Right lobe of liver (tissue), 6 donors: Measurements from ENCODE around the gene DLGAP4. TPM values are rescaled to one million over a fixed set of nuclear protein-coding genes. Genes with fewer than 3 reads are reported as not detected.

Experiments used
- ATAC-seq, 4 donors: fragments of 200-7000 bp; cut with Tn5 transposase; one replicate each; pipeline ENCODE4 v1.9.1; 2020; ENCODE audit warnings: mild to moderate bottlenecking in 4 of 4, moderate library complexity in 4 of 4
- DNase-seq, 3 donors: peaks; one replicate each; pipeline ENCODE4 v3.0.0-alpha.2; 2020
- H3K27ac ChIP-seq, 3 donors: fragments of 200-600 bp; one replicate each; pipeline ENCODE4 v1.8.0; 2022
- H3K27me3 ChIP-seq, 2 donors: fragments of 200-600 bp; one replicate each; pipeline ENCODE4 v1.8.0; 2022
- H3K36me3 ChIP-seq, 4 donors: fragments of 200-600 bp; sonication (generic) in 1 of 4; one replicate each; pipeline versions ENCODE4 v1.5.1 to v1.8.0; 2017 to 2022; ENCODE audit warnings: control low read depth in 1 of 4
- H3K4me1 ChIP-seq, 4 donors: fragments of 200-600 bp; sonication (generic) in 1 of 4; one replicate each; pipeline versions ENCODE4 v1.5.1 to v1.8.0; 2017 to 2022; ENCODE audit warnings: control low read depth in 1 of 4
- H3K4me3 ChIP-seq, 3 donors: fragments of 200-600 bp; one replicate each; pipeline ENCODE4 v1.8.0; 2022
- H3K9me3 ChIP-seq, 4 donors: fragments of 200-600 bp; sonication (generic) in 1 of 4; one replicate each; pipeline versions ENCODE4 v1.5.1 to v1.8.0; 2017 to 2022; ENCODE audit warnings: control low read depth in 1 of 4
- CTCF ChIP-seq, 4 donors: fragments of 200-600 bp in 3 of 4; fragments of 450-650 bp in 1 of 4; IDR thresholded peaks; one replicate each; pipeline versions ENCODE4 v1.5.1 to v1.8.0; 2016 to 2022; ENCODE audit warnings: antibody characterized with exemption in 4 of 4, mild to moderate bottlenecking in 2 of 4
- POLR2A ChIP-seq: fragments of 450-650 bp; IDR thresholded peaks from one replicate; pipeline ENCODE4 v1.6.1; 2017; ENCODE audit warnings: antibody characterized with exemption, mild to moderate bottlenecking
- WGBS: methylation state at CpG from one replicate; pipeline ENCODE4 v1.1.6; 2018; ENCODE audit warnings: low coverage, low lambda C conversion rate; ENCODE audit not compliant: insufficient coverage; ENCODE audit errors: missing lambda C conversion rate; 5-methylcytosine and 5-hydroxymethylcytosine counted together
- intact Hi-C, 2 donors: fragments of 100-400 bp; cut with DNase I; formaldehyde crosslinking; loops; one replicate each; pipeline versions ENCODE4 v1.11.2 to v1.14.1; 2022
- total RNA-seq, 6 experiments: library from RNA; depleted of rRNA in 2 of 6; stranded (reverse); fragments of >200 nt in 2 of 6; fragmentation: NEBNext Ultra II Directional in 3 of 6; extraction: Animal tissue kit (Norgen Biotek cat#: 25700) in 3 of 6; gene quantifications; one replicate each; pipeline versions ENCODE4 v1.1.0 to v1.2.4, GENCODE V29; 2016 to 2023
- donor health status: DM: no; HTN: yes; CAD: no.
- donor health status: DM: no; HTN: no; CAD: no.
- donor health status: DM: no; HTN: no; CAD: no.
- donor health status: DM: no; HTN: yes; CAD: no.
- donor health status: DM: no; HTN: yes; CAD: no.

Gene DLGAP4
- total RNA-seq, 6 experiments from 2014 or later, result 15.5 to 35.1 (median 23.2) TPM

- Histone ChIP-seq H3K27me3 (no peaks in the 10 kb centered on the region), H3K27ac (no peak overlapping the region), H3K36me3 (no peaks in the 10 kb centered on the region), H3K9me3 (no peaks in the 10 kb centered on the region), H3K4me1 (no peaks in the 10 kb centered on the region), H3K4me3 (no peak overlapping the region)
- no peak for ATAC-seq
- 17% methylated on average over 1 of the region's 7 CpGs for WGBS
- intact Hi-C loops, result no loop called here
- TF ChIP-seq CTCF (IDR thresholded peaks at IDR 0.05) (no peak), POLR2A (no peak)
- no peak for DNase-seq
These were observed 25.1 kb downstream of the DLGAP4 start for GRCh38 chr20:36331209-36331608.

- Histone ChIP-seq H3K36me3 (no peaks in the 10 kb centered on the region), H3K4me1 (no peaks in the 10 kb centered on the region), H3K4me3 (no peak overlapping the region), H3K27ac (no peak overlapping the region), H3K9me3 (no peaks in the 10 kb centered on the region), H3K27me3 (no peaks in the 10 kb centered on the region)
- DNase-seq (no peak), ATAC-seq (no peak)
- intact Hi-C loops, result no loop called here
- no peak for TF ChIP-seq CTCF (IDR thresholded peaks at IDR 0.05)
- TF ChIP-seq POLR2A, result no peak
- 54% methylated on average over 4 of the region's 5 CpGs for WGBS
These were observed 27.7 kb downstream of the DLGAP4 start for GRCh38 chr20:36333841-36334240.

GRCh38 chr20:36334281-36335205 is 28.4 kb downstream of the DLGAP4 start:
- ATAC-seq (no peak), DNase-seq (no peak)
- H3K27me3 ChIP-seq, result no peaks in the 10 kb centered on the region
- no peaks in the 10 kb centered on the region for H3K36me3 ChIP-seq
- TF ChIP-seq CTCF (IDR thresholded peaks at IDR 0.05) (no peak), POLR2A (no peak)
- no peaks in the 10 kb centered on the region for H3K9me3 ChIP-seq
- no peaks in the 10 kb centered on the region for H3K4me1 ChIP-seq
- WGBS, result 41% methylated on average over 12 of the region's 20 CpGs
- intact Hi-C loops, result no loop called here
- no peak overlapping the region for H3K27ac ChIP-seq
- no peak overlapping the region for H3K4me3 ChIP-seq

- H3K9me3 ChIP-seq, result no peaks in the 10 kb centered on the region
- H3K27ac ChIP-seq, result no peak overlapping the region
- 70% methylated on average over 3 of the region's 12 CpGs for WGBS
- H3K27me3 ChIP-seq, result no peaks in the 10 kb centered on the region
- ATAC-seq, result no peak
- TF ChIP-seq POLR2A (no peak), CTCF (IDR thresholded peaks at IDR 0.05) (no peak)
- H3K4me3 ChIP-seq, result no peak overlapping the region
- no peaks in the 10 kb centered on the region for H3K4me1 ChIP-seq
- DNase-seq, result no peak
- no peaks in the 10 kb centered on the region for H3K36me3 ChIP-seq
- intact Hi-C loops, result no loop called here
These were observed 29.2 kb downstream of the DLGAP4 start for GRCh38 chr20:36335206-36335870.
